H9 (cell line): Measurements from ENCODE around the gene TSPAN3. TPM values are rescaled to one million over a fixed set of nuclear protein-coding genes. Genes with fewer than 3 reads are reported as not detected.

ENCODE experiments used
- DNase-seq: peaks from one replicate; pipeline ENCODE4 v3.0.0-alpha.2; 2017
- H2AFZ ChIP-seq: one replicate; pipeline ENCODE4 v1.6.1; 2013; ENCODE audit warnings: mild to moderate bottlenecking, low read length, control low read depth, moderate library complexity
- H2AK5ac ChIP-seq: 2 replicates; pipeline ENCODE4 v1.6.1; 2013; ENCODE audit warnings: low read length, control low read depth, mixed read lengths; ENCODE audit not compliant: insufficient read length
- H2BK120ac ChIP-seq: one replicate; pipeline ENCODE4 v1.6.1; 2013; ENCODE audit warnings: low read depth, mild to moderate bottlenecking, low read length, control low read depth, inconsistent platforms; ENCODE audit not compliant: poor library complexity, severe bottlenecking
- H2BK12ac ChIP-seq: 2 replicates; pipeline ENCODE4 v1.6.1; 2013; ENCODE audit warnings: low read length, control low read depth, mixed read lengths, low read depth; ENCODE audit not compliant: insufficient read length
- H2BK15ac ChIP-seq: 2 replicates; pipeline ENCODE4 v1.6.1; 2013; ENCODE audit warnings: low read depth, low read length, control low read depth
- H2BK20ac ChIP-seq: one replicate; pipeline ENCODE4 v1.6.1; 2013; ENCODE audit warnings: low read depth, mild to moderate bottlenecking, low read length, control low read depth, inconsistent platforms; ENCODE audit not compliant: poor library complexity, severe bottlenecking
- H2BK5ac ChIP-seq: 2 replicates; pipeline ENCODE4 v1.6.1; 2013; ENCODE audit warnings: low read length, control low read depth, mixed read lengths; ENCODE audit not compliant: insufficient read length
- H3K14ac ChIP-seq: 2 replicates; pipeline ENCODE4 v1.6.1; 2013; ENCODE audit warnings: low read length, control low read depth; ENCODE audit not compliant: insufficient read depth
- H3K18ac ChIP-seq: 2 replicates; pipeline ENCODE4 v1.6.1; 2013; ENCODE audit warnings: low read depth, mild to moderate bottlenecking, mixed read lengths, low read length, control low read depth; ENCODE audit not compliant: insufficient read length
- H3K23ac ChIP-seq: 2 replicates; pipeline ENCODE4 v1.6.1; 2013; ENCODE audit warnings: low read length, control low read depth, mixed read lengths, low read depth; ENCODE audit not compliant: insufficient read length
- H3K23me2 ChIP-seq: 2 replicates; pipeline ENCODE4 v1.6.1; 2013; ENCODE audit warnings: low read depth, mild to moderate bottlenecking, mixed read lengths, low read length, control low read depth; ENCODE audit not compliant: insufficient read length, poor library complexity, severe bottlenecking
- H3K27ac ChIP-seq: 2 replicates; pipeline ENCODE4 v1.5.1; 2013; ENCODE audit warnings: low read length, control low read depth, mixed read lengths, low read depth; ENCODE audit not compliant: insufficient read length
- H3K27me3 ChIP-seq: 2 replicates; pipeline ENCODE4 v1.6.1; 2013; ENCODE audit warnings: low read length, control low read depth, inconsistent platforms; ENCODE audit not compliant: insufficient read depth
- H3K4ac ChIP-seq: 2 replicates; pipeline ENCODE4 v1.6.1; 2013; ENCODE audit warnings: low read depth, mild to moderate bottlenecking, control low read depth, inconsistent platforms, low read length, moderate library complexity
- H3K4me1 ChIP-seq: 2 replicates; pipeline ENCODE4 v1.6.1; 2013; ENCODE audit warnings: low read length, control low read depth, inconsistent platforms; ENCODE audit not compliant: insufficient read depth
- H3K4me2 ChIP-seq: 2 replicates; pipeline ENCODE4 v1.6.1; 2013; ENCODE audit warnings: low read length, control low read depth, mixed read lengths; ENCODE audit not compliant: insufficient read length, insufficient read depth
- H3K56ac ChIP-seq: 2 replicates; pipeline ENCODE4 v1.6.1; 2013; ENCODE audit warnings: low read depth, mild to moderate bottlenecking, mixed read lengths, low read length, control low read depth; ENCODE audit not compliant: insufficient read length
- H3K79me1 ChIP-seq: 2 replicates; pipeline ENCODE4 v1.6.1; 2013; ENCODE audit warnings: low read depth, mild to moderate bottlenecking, moderate library complexity, low read length, control low read depth, inconsistent platforms; ENCODE audit not compliant: insufficient read depth, poor library complexity, severe bottlenecking
- H3K79me2 ChIP-seq: 2 replicates; pipeline ENCODE4 v1.6.1; 2013; ENCODE audit warnings: low read length, control low read depth, inconsistent platforms; ENCODE audit not compliant: insufficient read depth
- H3K9ac ChIP-seq: 2 replicates; pipeline ENCODE4 v1.6.1; 2013; ENCODE audit warnings: low read length, control low read depth, mixed read lengths; ENCODE audit not compliant: insufficient read length; ENCODE audit errors: extremely low read depth
- H3K9me3 ChIP-seq: one replicate; pipeline ENCODE4 v1.6.1; 2013; ENCODE audit warnings: low read depth, low read length, inconsistent platforms; ENCODE audit not compliant: control insufficient read depth
- H3T11ph ChIP-seq: one replicate; pipeline ENCODE4 v1.6.1; 2013; ENCODE audit warnings: mild to moderate bottlenecking, low read length, control low read depth, inconsistent platforms
- H4K20me1 ChIP-seq: one replicate; pipeline ENCODE4 v1.6.1; 2013; ENCODE audit not compliant: control insufficient read depth, insufficient read length, insufficient read depth
- H4K5ac ChIP-seq: 2 replicates; pipeline ENCODE4 v1.6.1; 2013; ENCODE audit warnings: low read depth, mild to moderate bottlenecking, mixed read lengths, low read length, control low read depth; ENCODE audit not compliant: insufficient read length
- H4K8ac ChIP-seq: replicated peaks from 2 replicates; pipeline ENCODE4 v1.6.1; 2013; ENCODE audit warnings: low read length, control low read depth, mixed read lengths, low read depth; ENCODE audit not compliant: insufficient read length
- H4K91ac ChIP-seq: 2 replicates; pipeline ENCODE4 v1.6.1; 2013; ENCODE audit warnings: low read depth, mild to moderate bottlenecking, moderate library complexity, mixed read lengths, low read length, control low read depth; ENCODE audit not compliant: insufficient read length
- H3K27ac Mint-ChIP-seq, 3 experiments: 2 replicates in 2 of 3; 3 replicates in 1 of 3; pipeline ENCODE4 v1.8.0; 2020 to 2021; ENCODE audit warnings: mixed read lengths in 3 of 3, mild to moderate bottlenecking in 1 of 3, moderate library complexity in 1 of 3
- H3K27me3 Mint-ChIP-seq: 2 replicates; pipeline ENCODE4 v1.8.0; 2021; ENCODE audit warnings: low read depth, mild to moderate bottlenecking, moderate library complexity, mixed read lengths
- H3K36me3 Mint-ChIP-seq, 3 experiments: 2 replicates in 2 of 3; 3 replicates in 1 of 3; pipeline ENCODE4 v1.8.0; 2020 to 2021; ENCODE audit warnings: low read depth in 3 of 3, mixed read lengths in 3 of 3; ENCODE audit not compliant: insufficient read depth in 1 of 3
- H3K4me1 Mint-ChIP-seq, 2 experiments: 2 replicates each; pipeline ENCODE4 v1.8.0; 2020; ENCODE audit warnings: mixed read lengths in 2 of 2
- H3K4me3 Mint-ChIP-seq, 2 experiments: 2 replicates in 1 of 2; 3 replicates in 1 of 2; pipeline ENCODE4 v1.8.0; 2020 to 2021; ENCODE audit warnings: mild to moderate bottlenecking in 2 of 2, mixed read lengths in 2 of 2, moderate library complexity in 1 of 2
- H3K9me3 Mint-ChIP-seq, 2 experiments: 2 replicates in 1 of 2; 3 replicates in 1 of 2; pipeline ENCODE4 v1.8.0; 2020; ENCODE audit warnings: mild to moderate bottlenecking in 2 of 2, mixed read lengths in 2 of 2, moderate library complexity in 1 of 2
- WGBS: extraction: QIAGEN DNeasy Blood & Tissue Kit; methylation state at CpG from one replicate; pipeline ENCODE4 v1.1.7; 2013; ENCODE audit warnings: missing lambda C conversion rate, low lambda C conversion rate, mixed read lengths; ENCODE audit not compliant: insufficient read length; ENCODE audit errors: extremely low coverage; 5-methylcytosine and 5-hydroxymethylcytosine counted together
- total RNA-seq: library from RNA; stranded (reverse); gene quantifications from 2 replicates; pipeline ENCODE4 v1.2.1, GENCODE V29; 2021
- TF ChIP-seq, protein P1 (sequence below): fragments of 200-600 bp; sonication (generic); conservative IDR thresholded peaks from 3 replicates; pipeline ENCODE4 v1.8.0; 2021; ENCODE audit warnings: antibody characterized with exemption, mild to moderate bottlenecking

TSPAN3 gene
- total RNA-seq, 1 experiment from 2014 or later: 117 TPM

DNA sequence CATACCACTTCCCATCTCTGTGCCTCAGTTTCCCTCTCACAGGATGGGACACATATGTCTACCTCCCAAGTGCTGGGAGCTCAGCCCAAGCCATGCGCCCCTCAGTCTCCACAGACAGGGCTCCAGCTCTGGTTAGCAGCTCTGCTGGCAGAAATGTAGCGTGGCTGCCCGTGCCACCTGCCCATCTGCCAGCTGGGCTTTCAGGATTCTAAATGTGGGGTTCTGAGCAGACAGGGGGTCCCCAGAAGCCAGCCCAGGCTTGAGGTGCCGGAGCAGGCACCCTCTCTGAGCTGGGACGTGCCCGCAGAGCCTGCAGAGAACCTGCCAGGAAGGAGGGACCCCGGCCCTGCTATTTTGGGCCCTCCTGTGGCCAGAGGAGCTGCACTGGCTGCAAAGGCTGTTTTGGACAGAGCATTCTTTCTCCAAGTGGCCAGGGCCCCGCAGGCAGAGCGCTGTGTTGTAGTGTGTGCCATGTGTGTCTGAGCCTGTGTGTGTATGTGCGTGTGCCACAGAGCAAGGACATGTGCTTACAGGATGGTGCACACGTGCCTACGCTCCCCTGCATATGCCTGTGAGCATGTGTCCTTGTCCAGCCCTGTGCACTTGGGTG lies 44.3 kb downstream of the TSPAN3 start:
- DNase-seq: peak; percentile 25
- H4K91ac ChIP-seq: no peak overlapping the region
- no peaks in the 10 kb centered on the region for H3K4me1 ChIP-seq
- H2BK20ac ChIP-seq: no peak overlapping the region
- no peak overlapping the region for H3K4ac ChIP-seq
- H3K14ac ChIP-seq: no peak overlapping the region
- no peak overlapping the region for H3K18ac ChIP-seq
- no peak overlapping the region for H3K27ac Mint-ChIP-seq
- no CpG with 5 or more reads among the region's 12 CpGs for WGBS
- no peaks in the 10 kb centered on the region for H3K79me2 ChIP-seq
- no peaks in the 10 kb centered on the region for H4K20me1 ChIP-seq
- no peak overlapping the region for H3T11ph ChIP-seq
- H3K4me3 Mint-ChIP-seq: no peak overlapping the region
- no peak overlapping the region for H3K4me2 ChIP-seq
- TF ChIP-seq, protein P1, sequence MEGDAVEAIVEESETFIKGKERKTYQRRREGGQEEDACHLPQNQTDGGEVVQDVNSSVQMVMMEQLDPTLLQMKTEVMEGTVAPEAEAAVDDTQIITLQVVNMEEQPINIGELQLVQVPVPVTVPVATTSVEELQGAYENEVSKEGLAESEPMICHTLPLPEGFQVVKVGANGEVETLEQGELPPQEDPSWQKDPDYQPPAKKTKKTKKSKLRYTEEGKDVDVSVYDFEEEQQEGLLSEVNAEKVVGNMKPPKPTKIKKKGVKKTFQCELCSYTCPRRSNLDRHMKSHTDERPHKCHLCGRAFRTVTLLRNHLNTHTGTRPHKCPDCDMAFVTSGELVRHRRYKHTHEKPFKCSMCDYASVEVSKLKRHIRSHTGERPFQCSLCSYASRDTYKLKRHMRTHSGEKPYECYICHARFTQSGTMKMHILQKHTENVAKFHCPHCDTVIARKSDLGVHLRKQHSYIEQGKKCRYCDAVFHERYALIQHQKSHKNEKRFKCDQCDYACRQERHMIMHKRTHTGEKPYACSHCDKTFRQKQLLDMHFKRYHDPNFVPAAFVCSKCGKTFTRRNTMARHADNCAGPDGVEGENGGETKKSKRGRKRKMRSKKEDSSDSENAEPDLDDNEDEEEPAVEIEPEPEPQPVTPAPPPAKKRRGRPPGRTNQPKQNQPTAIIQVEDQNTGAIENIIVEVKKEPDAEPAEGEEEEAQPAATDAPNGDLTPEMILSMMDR: no peak
- H2AFZ ChIP-seq: no peak overlapping the region
- H3K27me3 ChIP-seq: no peaks in the 10 kb centered on the region
- H3K27me3 Mint-ChIP-seq: peaks cover 9% of the 10 kb centered on the region
- no peak overlapping the region for H4K8ac ChIP-seq
- no peak overlapping the region for H3K9ac ChIP-seq
- H3K36me3 Mint-ChIP-seq: no peaks in the 10 kb centered on the region; a peak in 1 of 7 replicates
- H2BK15ac ChIP-seq: no peak overlapping the region
- H3K9me3 Mint-ChIP-seq: no peaks in the 10 kb centered on the region
- no peaks in the 10 kb centered on the region for H3K79me1 ChIP-seq
- H3K9me3 ChIP-seq: no peaks in the 10 kb centered on the region
- H3K23ac ChIP-seq: no peak overlapping the region
- H3K56ac ChIP-seq: no peak overlapping the region
- H4K5ac ChIP-seq: no peak overlapping the region
- no peak overlapping the region for H3K27ac ChIP-seq
- peaks cover 0 to 20% of the 10 kb centered on the region in 2 experiments; a peak in 2 of 4 replicates for H3K4me1 Mint-ChIP-seq
- H3K23me2 ChIP-seq: no peaks in the 10 kb centered on the region
- no peak overlapping the region for H2BK5ac ChIP-seq
- H2BK12ac ChIP-seq: no peak overlapping the region
- no peak overlapping the region for H2BK120ac ChIP-seq
- no peak overlapping the region for H2AK5ac ChIP-seq
